ENCODE data around the gene PSMD6.

DNA sequence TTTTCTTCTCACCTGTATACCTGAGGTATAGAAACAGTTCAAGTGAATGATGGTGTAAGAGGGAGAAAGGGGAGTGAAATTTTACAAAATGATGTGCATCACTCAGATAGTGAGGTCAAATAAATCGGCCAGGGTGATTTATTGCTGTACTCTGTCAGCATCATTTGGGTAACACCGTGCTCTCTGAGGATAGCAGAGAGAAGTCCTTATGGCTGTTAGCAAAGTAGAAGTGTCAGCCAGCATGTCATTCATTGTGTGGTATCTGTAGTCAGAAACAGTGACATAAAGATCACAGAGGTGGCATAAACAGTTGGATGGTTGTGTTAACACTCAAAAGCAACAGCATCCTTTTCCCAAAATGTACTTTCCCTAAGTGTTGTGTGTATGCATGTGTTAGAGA is 53.4 kb downstream of the PSMD6 start:
- TF ChIP-seq, protein P1, sequence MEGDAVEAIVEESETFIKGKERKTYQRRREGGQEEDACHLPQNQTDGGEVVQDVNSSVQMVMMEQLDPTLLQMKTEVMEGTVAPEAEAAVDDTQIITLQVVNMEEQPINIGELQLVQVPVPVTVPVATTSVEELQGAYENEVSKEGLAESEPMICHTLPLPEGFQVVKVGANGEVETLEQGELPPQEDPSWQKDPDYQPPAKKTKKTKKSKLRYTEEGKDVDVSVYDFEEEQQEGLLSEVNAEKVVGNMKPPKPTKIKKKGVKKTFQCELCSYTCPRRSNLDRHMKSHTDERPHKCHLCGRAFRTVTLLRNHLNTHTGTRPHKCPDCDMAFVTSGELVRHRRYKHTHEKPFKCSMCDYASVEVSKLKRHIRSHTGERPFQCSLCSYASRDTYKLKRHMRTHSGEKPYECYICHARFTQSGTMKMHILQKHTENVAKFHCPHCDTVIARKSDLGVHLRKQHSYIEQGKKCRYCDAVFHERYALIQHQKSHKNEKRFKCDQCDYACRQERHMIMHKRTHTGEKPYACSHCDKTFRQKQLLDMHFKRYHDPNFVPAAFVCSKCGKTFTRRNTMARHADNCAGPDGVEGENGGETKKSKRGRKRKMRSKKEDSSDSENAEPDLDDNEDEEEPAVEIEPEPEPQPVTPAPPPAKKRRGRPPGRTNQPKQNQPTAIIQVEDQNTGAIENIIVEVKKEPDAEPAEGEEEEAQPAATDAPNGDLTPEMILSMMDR (conservative IDR thresholded peaks at IDR 0.05): no peak
- TF ChIP-seq ZFX (IDR thresholded peaks at IDR 0.05): no peak

All from C4-2B (cell line).